PC-9 (cell line): ENCODE data around the gene IQSEC1. TPM values are rescaled to one million over a fixed set of nuclear protein-coding genes. Genes with fewer than 3 reads are reported as not detected.
"Not testable (repeated sequence)": the region's sequence is repeated elsewhere in the genome, so short reads cannot be mapped to it uniquely, and the experiment has no call there.

Source experiments
- BruUV-seq: library from RNA; stranded (reverse); fragments of 400-500 nt; replicated peaks from 2 replicates; lab custom pipeline; 2021; lab: Mats Ljungman, UMichigan
- CTCF ChIA-PET: fragments of 300-600 bp; sonication (Branson Sonifier 250); formaldehyde crosslinking; loops from one replicate; lab custom pipeline; 2022; ENCODE audit warnings: antibody characterized with exemption; lab: Charles Lee
- POLR2A ChIA-PET: fragments of 300-600 bp; sonication (Branson Sonifier 250); formaldehyde crosslinking; loops from one replicate; lab custom pipeline; 2022; ENCODE audit warnings: antibody characterized with exemption; ENCODE audit not compliant: unreplicated experiment; lab: Charles Lee
- DNase-seq, 2 experiments: peaks; one replicate each; pipeline versions ENCODE4 v3.0.0 to v3.0.0-alpha.2; 2015 to 2022; ENCODE audit warnings: mixed read lengths in 1 of 2
- H2AFZ ChIP-seq: fragments of 200-600 bp; sonication (generic); 2 replicates; pipeline ENCODE4 v1.8.1; 2017; ENCODE audit warnings: antibody characterized with exemption
- H3F3A ChIP-seq: fragments of 200-600 bp; sonication (generic); 2 replicates; pipeline ENCODE4 v1.8.1; 2017; ENCODE audit warnings: antibody characterized with exemption, mild to moderate bottlenecking, low read depth; ENCODE audit not compliant: insufficient read depth
- H3K27ac ChIP-seq: fragments of 200-600 bp; sonication (generic); 2 replicates; pipeline ENCODE4 v1.6.1; 2016; ENCODE audit warnings: mixed run types
- H3K27me3 ChIP-seq: fragments of 200-600 bp; sonication (generic); 2 replicates; pipeline ENCODE4 v1.6.1; 2016; ENCODE audit warnings: low read depth, mixed run types; ENCODE audit not compliant: insufficient read depth
- H3K36me3 ChIP-seq: fragments of 200-600 bp; sonication (generic); 2 replicates; pipeline ENCODE4 v1.6.1; 2016; ENCODE audit warnings: low read depth, mixed run types
- H3K4me1 ChIP-seq: fragments of 200-600 bp; sonication (generic); replicated peaks from 2 replicates; pipeline ENCODE4 v1.6.1; 2016; ENCODE audit warnings: mixed run types; ENCODE audit not compliant: insufficient read depth
- H3K4me2 ChIP-seq: fragments of 200-600 bp; sonication (generic); 2 replicates; pipeline ENCODE4 v1.6.1; 2017; ENCODE audit warnings: mixed run types
- H3K4me3 ChIP-seq: fragments of 200-600 bp; sonication (generic); 2 replicates; pipeline ENCODE4 v1.6.1; 2016; ENCODE audit warnings: mixed run types
- H3K79me2 ChIP-seq: fragments of 200-600 bp; sonication (generic); 2 replicates; pipeline ENCODE4 v1.6.1; 2017; ENCODE audit warnings: low read depth, mixed run types
- H3K9me2 ChIP-seq: fragments of 200-600 bp; sonication (generic); 2 replicates; pipeline ENCODE4 v1.8.1; 2017; ENCODE audit warnings: mild to moderate bottlenecking; ENCODE audit not compliant: insufficient read depth
- H3K9me3 ChIP-seq: fragments of 200-600 bp; sonication (generic); 2 replicates; pipeline ENCODE4 v1.8.1; 2016; ENCODE audit warnings: low read depth; ENCODE audit not compliant: insufficient read depth
- H4K20me1 ChIP-seq: fragments of 200-600 bp; sonication (generic); 2 replicates; pipeline ENCODE4 v1.8.1; 2017; ENCODE audit not compliant: insufficient read depth
- CTCF ChIP-seq: fragments of 200-600 bp; sonication (generic); conservative IDR thresholded peaks from 2 replicates; pipeline ENCODE4 v1.6.1; 2017; ENCODE audit warnings: mixed run types, antibody characterized with exemption, mild to moderate bottlenecking, moderate library complexity
- EZH2 ChIP-seq: fragments of 200-600 bp; sonication (generic); IDR thresholded peaks from 2 replicates; pipeline ENCODE4 v1.8.0; 2017; ENCODE audit warnings: antibody characterized with exemption, low read depth
- intact Hi-C: fragments of 100-400 bp; cut with micrococcal nuclease; formaldehyde crosslinking; loops from one replicate; pipeline ENCODE4 v1.10.0; 2022; ENCODE audit not compliant: unreplicated experiment
- total RNA-seq: library from RNA; stranded (reverse); gene quantifications from 2 replicates; pipeline ENCODE4 v1.2.3, GENCODE V29; 2021

Gene IQSEC1
- total RNA-seq, 1 experiment from 2014 or later, result 30.7 TPM

DNA sequence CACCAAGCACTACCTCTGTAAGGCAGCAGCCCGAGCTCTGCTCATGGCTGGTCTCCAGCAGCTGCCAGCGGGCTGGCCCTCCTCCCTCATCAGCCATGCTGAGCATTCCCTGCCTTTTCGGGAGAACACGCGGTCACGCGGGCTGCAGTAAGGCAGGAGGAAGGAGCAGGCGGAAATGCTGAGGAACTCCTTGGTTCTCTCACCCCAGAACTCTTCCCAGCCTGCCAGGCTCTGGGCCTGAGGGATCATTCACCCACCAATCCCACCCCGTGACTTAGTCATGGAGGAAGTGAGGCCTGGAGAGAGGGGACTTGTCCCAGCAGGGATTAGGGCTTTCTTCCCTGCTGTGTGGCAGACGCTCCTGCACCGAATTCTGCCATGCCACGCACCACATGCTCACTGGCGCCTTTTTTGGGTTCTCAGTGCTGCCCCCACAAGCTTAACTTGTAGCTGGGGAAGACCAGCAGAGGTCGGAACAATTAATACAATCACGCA lies 189.0 kb downstream of the IQSEC1 start:
- no TSS peak for BruUV-seq

GRCh38 chr3:12882336-12883310 lies 190.6 kb downstream of the IQSEC1 start:
- no peak for TF ChIP-seq EZH2
- no peak for TF ChIP-seq CTCF
- H3F3A ChIP-seq, result no peaks in the 10 kb centered on the region
- H3K4me2 ChIP-seq, result no peak overlapping the region

More for the DNA sequence above, 189.0 kb downstream of the IQSEC1 start:
- TF ChIP-seq CTCF (no peak), EZH2 (no peak)
- Histone ChIP-seq H3K27me3 (peaks cover 43% of the 10 kb centered on the region; the same call in 1 of the 2 replicates), H3K4me1 (no peaks in the 10 kb centered on the region), H3K36me3 (no peaks in the 10 kb centered on the region), H3F3A (no peaks in the 10 kb centered on the region), H3K9me2 (no peaks in the 10 kb centered on the region), H2AFZ (no peak overlapping the region), H4K20me1 (no peaks in the 10 kb centered on the region), H3K9me3 (no peaks in the 10 kb centered on the region), H3K4me2 (no peak overlapping the region), H3K4me3 (no peak overlapping the region), H3K27ac (no peak overlapping the region), H3K79me2 (no peaks in the 10 kb centered on the region)
- intact Hi-C loops, result no loop called here
- ChIA-PET POLR2A (interaction anchor here (0.6 kb wide), 1 partner anchor 201 kb away, joined by 3 read pairs; no protein-coding TSS in a partner anchor), CTCF (no interaction called here)
- DNase-seq, result no peak

DNA sequence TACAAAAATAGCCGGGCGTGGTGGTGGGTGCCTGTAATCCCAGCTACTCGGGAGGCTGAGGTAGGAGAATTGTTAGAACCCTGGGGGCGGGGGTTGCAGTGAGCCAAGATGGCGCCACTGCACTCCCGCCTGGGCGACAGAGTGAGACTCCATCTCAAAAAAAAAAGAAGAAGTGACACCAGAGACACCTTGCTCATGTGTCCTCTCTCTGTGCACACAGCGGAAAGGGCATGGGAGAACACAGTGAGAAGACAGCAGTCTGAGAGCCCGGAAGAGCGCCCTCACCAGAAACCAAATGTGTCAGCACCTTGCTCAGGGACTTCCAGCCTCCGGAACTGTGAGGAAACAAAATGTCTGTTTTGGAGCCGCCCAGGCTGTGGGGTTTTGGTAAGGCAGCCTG lies 191.4 kb downstream of the IQSEC1 start:
- H3K79me2 ChIP-seq, CTCF ChIA-PET, DNase-seq, H3K36me3 ChIP-seq, H3K4me3 ChIP-seq, H3F3A ChIP-seq, BruUV-seq, H4K20me1 ChIP-seq, H3K4me2 ChIP-seq, H3K4me1 ChIP-seq, intact Hi-C loops, H3K9me2 ChIP-seq, POLR2A ChIA-PET, H2AFZ ChIP-seq, H3K9me3 ChIP-seq, H3K27ac ChIP-seq: not testable (repeated sequence)
- peaks cover 20% of the 10 kb centered on the region; the same call in 1 of the 2 replicates for H3K27me3 ChIP-seq

More at GRCh38 chr3:12882336-12883310, 190.6 kb downstream of the IQSEC1 start:
- no peaks in the 10 kb centered on the region for H3K9me3 ChIP-seq
- H3K36me3 ChIP-seq, result no peaks in the 10 kb centered on the region
- H4K20me1 ChIP-seq, result no peaks in the 10 kb centered on the region
- H3K4me3 ChIP-seq, result no peak overlapping the region
- intact Hi-C loops, result no loop called here
- H3K4me1 ChIP-seq, result no peaks in the 10 kb centered on the region
- CTCF ChIA-PET, result no interaction called here
- DNase-seq, result no peak
- H3K27me3 ChIP-seq, result peaks cover 28% of the 10 kb centered on the region; the same call in 1 of the 2 replicates
- H3K27ac ChIP-seq, result no peak overlapping the region
- no peaks in the 10 kb centered on the region for H3K9me2 ChIP-seq
- H3K79me2 ChIP-seq, result no peaks in the 10 kb centered on the region
- BruUV-seq, result no TSS peak
- no peak overlapping the region for H2AFZ ChIP-seq
- POLR2A ChIA-PET, result no interaction called here
